Astrocyte (in vitro differentiated cells and primary cell): ENCODE results near the gene DPPA5. TPM values are rescaled to one million over a fixed set of nuclear protein-coding genes. Genes with fewer than 3 reads are reported as not detected.

ENCODE experiments used
- DNase-seq: peaks from one replicate; pipeline ENCODE4 v3.0.0-alpha.2; 2010; ENCODE audit warnings: low read depth
- FAIRE-seq: peaks from 2 replicates; lab custom pipeline; 2011; peaks lifted over from hg19 to GRCh38; lab: Jason Lieb, UNC
- H2AFZ ChIP-seq: 2 replicates; pipeline ENCODE4 v1.6.0; 2012; ENCODE audit warnings: low read depth, low read length, inconsistent platforms
- H3K27ac ChIP-seq: 2 replicates; pipeline ENCODE4 v1.5.1; 2011; ENCODE audit warnings: low read depth, low read length, inconsistent platforms
- H3K27me3 ChIP-seq: 2 replicates; pipeline ENCODE4 v1.6.0; 2011; ENCODE audit warnings: low read length, inconsistent platforms; ENCODE audit not compliant: insufficient read depth
- H3K36me3 ChIP-seq: 2 replicates; pipeline ENCODE4 v1.5.1; 2011; ENCODE audit warnings: low read length, inconsistent platforms; ENCODE audit not compliant: insufficient read depth
- H3K4me1 ChIP-seq: 2 replicates; pipeline ENCODE4 v1.5.1; 2011; ENCODE audit warnings: low read length, inconsistent platforms; ENCODE audit not compliant: insufficient read depth
- H3K4me2 ChIP-seq: 2 replicates; pipeline ENCODE4 v1.6.0; 2012; ENCODE audit warnings: low read length, inconsistent platforms
- H3K4me3 ChIP-seq: 2 replicates; pipeline ENCODE4 v1.5.1; 2011; ENCODE audit warnings: low read depth, mild to moderate bottlenecking, low read length, inconsistent platforms; ENCODE audit not compliant: insufficient read depth
- H3K79me2 ChIP-seq: 2 replicates; pipeline ENCODE4 v1.6.0; 2012; ENCODE audit warnings: mild to moderate bottlenecking, low read length, inconsistent platforms; ENCODE audit not compliant: insufficient read depth
- H3K9ac ChIP-seq: 2 replicates; pipeline ENCODE4 v1.6.0; 2012; ENCODE audit warnings: mild to moderate bottlenecking, low read length, inconsistent platforms
- H3K9me3 ChIP-seq: 2 replicates; pipeline ENCODE4 v1.5.1; 2012; ENCODE audit warnings: low read depth, mild to moderate bottlenecking, low read length, inconsistent platforms; ENCODE audit not compliant: insufficient read depth
- H4K20me1 ChIP-seq: 2 replicates; pipeline ENCODE4 v1.6.0; 2012; ENCODE audit warnings: low read length, inconsistent platforms; ENCODE audit not compliant: insufficient read depth
- H3K27ac Mint-ChIP-seq: one replicate; pipeline ENCODE4 v1.8.0; 2021; ENCODE audit warnings: mild to moderate bottlenecking, mixed read lengths; ENCODE audit not compliant: unreplicated experiment
- H3K27me3 Mint-ChIP-seq: one replicate; pipeline ENCODE4 v1.8.0; 2021; ENCODE audit warnings: low read depth, mixed read lengths; ENCODE audit not compliant: unreplicated experiment
- H3K36me3 Mint-ChIP-seq: one replicate; pipeline ENCODE4 v1.8.0; 2021; ENCODE audit warnings: low read depth, mixed read lengths; ENCODE audit not compliant: unreplicated experiment
- H3K4me1 Mint-ChIP-seq: one replicate; pipeline ENCODE4 v1.8.0; 2021; ENCODE audit warnings: low read depth, mixed read lengths; ENCODE audit not compliant: unreplicated experiment
- H3K4me3 Mint-ChIP-seq: one replicate; pipeline ENCODE4 v1.8.0; 2021; ENCODE audit warnings: mild to moderate bottlenecking, moderate library complexity, mixed read lengths; ENCODE audit not compliant: unreplicated experiment
- H3K9me3 Mint-ChIP-seq: one replicate; pipeline ENCODE4 v1.8.0; 2021; ENCODE audit warnings: mild to moderate bottlenecking, mixed read lengths; ENCODE audit not compliant: unreplicated experiment
- CTCF ChIP-seq: IDR thresholded peaks from 2 replicates; pipeline ENCODE4 v1.5.1; 2011; ENCODE audit warnings: low read depth, mild to moderate bottlenecking, inconsistent platforms, low read length, moderate library complexity; ENCODE audit not compliant: insufficient read depth
- EZH2 ChIP-seq: IDR thresholded peaks from 2 replicates; pipeline ENCODE4 v1.6.1; 2012; ENCODE audit warnings: mild to moderate bottlenecking, low read length, inconsistent platforms; ENCODE audit not compliant: insufficient read depth
- total RNA-seq: library from RNA; stranded (reverse); gene quantifications from 2 replicates; pipeline ENCODE4 v1.2.1, GENCODE V29; 2021

Gene DPPA5
- total RNA-seq, 1 donor from 2014 or later = not detected

GRCh38 chr6:73368675-73369074 lies 14.6 kb upstream of the DPPA5 start:
- peaks cover 3% of the 10 kb centered on the region for H3K9me3 Mint-ChIP-seq

GRCh38 chr6:73367761-73368355 lies 13.8 kb upstream of the DPPA5 start:
- no peak overlapping the region for H3K4me3 Mint-ChIP-seq
- no peaks in the 10 kb centered on the region for H4K20me1 ChIP-seq
- FAIRE-seq (no peak), DNase-seq (no peak)
- no peak overlapping the region for H3K27ac Mint-ChIP-seq
- no peaks in the 10 kb centered on the region for H3K4me1 Mint-ChIP-seq
- no peaks in the 10 kb centered on the region for H3K79me2 ChIP-seq
- H3K9ac ChIP-seq = no peak overlapping the region
- no peaks in the 10 kb centered on the region for H3K9me3 ChIP-seq
- no peak overlapping the region for H2AFZ ChIP-seq
- TF ChIP-seq EZH2 = no peak
- no peak for TF ChIP-seq CTCF
- H3K4me2 ChIP-seq = no peak overlapping the region
- peaks cover 4% of the 10 kb centered on the region for H3K27me3 Mint-ChIP-seq
- H3K36me3 Mint-ChIP-seq = no peaks in the 10 kb centered on the region
- no peaks in the 10 kb centered on the region for H3K36me3 ChIP-seq
- no peak overlapping the region for H3K27ac ChIP-seq
- H3K27me3 ChIP-seq = no peaks in the 10 kb centered on the region
- peaks cover 3% of the 10 kb centered on the region for H3K9me3 Mint-ChIP-seq
- H3K4me3 ChIP-seq = no peak overlapping the region
- H3K4me1 ChIP-seq = no peaks in the 10 kb centered on the region

More at GRCh38 chr6:73368675-73369074, 14.6 kb upstream of the DPPA5 start:
- H3K27ac Mint-ChIP-seq = no peak overlapping the region
- H3K36me3 Mint-ChIP-seq = no peaks in the 10 kb centered on the region
- peaks cover 4% of the 10 kb centered on the region for H3K27me3 Mint-ChIP-seq
- H3K9ac ChIP-seq = no peak overlapping the region
- H3K27me3 ChIP-seq = no peaks in the 10 kb centered on the region
- DNase-seq (no peak), FAIRE-seq (no peak)
- no peaks in the 10 kb centered on the region for H3K79me2 ChIP-seq
- no peak overlapping the region for H3K27ac ChIP-seq
- H4K20me1 ChIP-seq = no peaks in the 10 kb centered on the region
- H3K4me2 ChIP-seq = no peak overlapping the region
- H3K4me3 ChIP-seq = no peak overlapping the region
- TF ChIP-seq EZH2 = no peak
- TF ChIP-seq CTCF = no peak
- H3K4me1 ChIP-seq = no peaks in the 10 kb centered on the region
- no peak overlapping the region for H3K4me3 Mint-ChIP-seq
- H3K4me1 Mint-ChIP-seq = no peaks in the 10 kb centered on the region
- no peak overlapping the region for H2AFZ ChIP-seq
- H3K36me3 ChIP-seq = no peaks in the 10 kb centered on the region
- no peaks in the 10 kb centered on the region for H3K9me3 ChIP-seq

GRCh38 chr6:73364549-73364948 lies 10.5 kb upstream of the DPPA5 start:
- TF ChIP-seq EZH2 (no peak), CTCF (no peak)
- H3K9me3 ChIP-seq = no peaks in the 10 kb centered on the region
- no peak for DNase-seq
- no peak overlapping the region for H2AFZ ChIP-seq
- no peaks in the 10 kb centered on the region for H3K36me3 ChIP-seq
- no peak overlapping the region for H3K4me3 Mint-ChIP-seq
- no peaks in the 10 kb centered on the region for H3K4me1 Mint-ChIP-seq
- no peak overlapping the region for H3K4me2 ChIP-seq
- no peaks in the 10 kb centered on the region for H3K4me1 ChIP-seq
- H3K9ac ChIP-seq = no peak overlapping the region
- no peaks in the 10 kb centered on the region for H3K9me3 Mint-ChIP-seq
- no peaks in the 10 kb centered on the region for H4K20me1 ChIP-seq
- no peaks in the 10 kb centered on the region for H3K27me3 ChIP-seq
- H3K27me3 Mint-ChIP-seq = peaks cover 4% of the 10 kb centered on the region
- no peak overlapping the region for H3K27ac Mint-ChIP-seq
- H3K4me3 ChIP-seq = no peak overlapping the region
- no peak for FAIRE-seq
- no peak overlapping the region for H3K27ac ChIP-seq
- no peaks in the 10 kb centered on the region for H3K79me2 ChIP-seq
- H3K36me3 Mint-ChIP-seq = no peaks in the 10 kb centered on the region
